Mononuclear cell (primary cell): ENCODE results near the gene HOXA3. TPM values are rescaled to one million over a fixed set of nuclear protein-coding genes. Genes with fewer than 3 reads are reported as not detected.

Source experiments
- H3K27me3 ChIP-seq: 2 replicates; pipeline ENCODE4 v1.6.0; 2011; ENCODE audit warnings: low read length, control low read depth; ENCODE audit not compliant: insufficient read depth
- H3K4me1 ChIP-seq: 2 replicates; pipeline ENCODE4 v1.5.1; 2011; ENCODE audit warnings: mild to moderate bottlenecking, low read length, control low read depth; ENCODE audit not compliant: insufficient read depth
- H3K4me3 ChIP-seq: 2 replicates; pipeline ENCODE4 v1.5.1; 2011; ENCODE audit warnings: mild to moderate bottlenecking, low read length, moderate library complexity
- H3K9me3 ChIP-seq: 2 replicates; pipeline ENCODE4 v1.5.1; 2011; ENCODE audit warnings: low read depth, mild to moderate bottlenecking, control low read depth, low read length
- total RNA-seq: library from RNA; depleted of rRNA; stranded (reverse); fragments of >200 nt; gene quantifications from one replicate; pipeline ENCODE4 v1.2.3, GENCODE V29; 2012

HOXA3 gene
- total RNA-seq, 1 donor = under 0.01 TPM

DNA sequence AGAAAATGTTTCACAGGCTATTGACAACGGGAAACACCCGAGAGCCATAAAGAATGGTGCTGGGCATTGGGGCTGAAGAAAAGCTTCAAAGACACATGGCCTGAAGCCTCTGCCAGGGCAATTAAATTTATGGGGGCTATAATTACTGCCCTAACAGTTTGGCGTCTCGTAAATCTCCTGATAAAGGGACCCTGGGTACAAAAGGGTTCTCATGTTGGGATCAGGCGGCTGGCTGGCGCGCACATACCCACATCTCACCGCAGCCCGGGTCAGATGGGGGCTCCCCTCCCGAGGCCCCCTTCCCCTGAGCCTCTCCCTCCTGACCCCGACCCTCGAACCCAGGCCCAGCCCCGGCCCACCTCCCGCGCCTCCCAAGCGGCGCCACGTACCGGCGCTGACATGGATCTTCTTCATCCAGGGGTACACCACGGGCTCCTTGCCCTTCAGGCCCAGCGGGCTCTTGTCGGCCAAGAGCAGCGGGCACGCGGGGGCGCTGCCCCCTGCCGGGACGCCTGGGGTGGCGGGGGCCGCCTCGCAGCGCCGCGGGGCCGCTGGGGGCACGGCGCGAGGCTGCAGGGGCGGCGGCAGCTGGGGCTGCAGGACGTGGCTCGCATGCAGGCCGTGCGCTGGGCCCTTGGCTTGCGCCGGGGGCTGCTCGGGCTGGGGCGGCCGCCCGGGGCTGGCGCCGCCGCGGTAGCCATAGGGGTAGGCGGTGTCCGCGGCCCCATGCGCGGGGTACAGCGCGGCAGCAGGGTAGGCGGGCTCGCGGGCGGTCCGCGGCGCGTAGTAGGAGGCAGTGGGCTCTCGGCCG lies 22.4 kb downstream of the HOXA3 start:
- peaks cover 11% of the 10 kb centered on the region for H3K27me3 ChIP-seq
- peaks cover 10% of the 10 kb centered on the region for H3K4me1 ChIP-seq
- peak overlapping the region; percentile 31 for H3K4me3 ChIP-seq
- no peaks in the 10 kb centered on the region for H3K9me3 ChIP-seq

DNA sequence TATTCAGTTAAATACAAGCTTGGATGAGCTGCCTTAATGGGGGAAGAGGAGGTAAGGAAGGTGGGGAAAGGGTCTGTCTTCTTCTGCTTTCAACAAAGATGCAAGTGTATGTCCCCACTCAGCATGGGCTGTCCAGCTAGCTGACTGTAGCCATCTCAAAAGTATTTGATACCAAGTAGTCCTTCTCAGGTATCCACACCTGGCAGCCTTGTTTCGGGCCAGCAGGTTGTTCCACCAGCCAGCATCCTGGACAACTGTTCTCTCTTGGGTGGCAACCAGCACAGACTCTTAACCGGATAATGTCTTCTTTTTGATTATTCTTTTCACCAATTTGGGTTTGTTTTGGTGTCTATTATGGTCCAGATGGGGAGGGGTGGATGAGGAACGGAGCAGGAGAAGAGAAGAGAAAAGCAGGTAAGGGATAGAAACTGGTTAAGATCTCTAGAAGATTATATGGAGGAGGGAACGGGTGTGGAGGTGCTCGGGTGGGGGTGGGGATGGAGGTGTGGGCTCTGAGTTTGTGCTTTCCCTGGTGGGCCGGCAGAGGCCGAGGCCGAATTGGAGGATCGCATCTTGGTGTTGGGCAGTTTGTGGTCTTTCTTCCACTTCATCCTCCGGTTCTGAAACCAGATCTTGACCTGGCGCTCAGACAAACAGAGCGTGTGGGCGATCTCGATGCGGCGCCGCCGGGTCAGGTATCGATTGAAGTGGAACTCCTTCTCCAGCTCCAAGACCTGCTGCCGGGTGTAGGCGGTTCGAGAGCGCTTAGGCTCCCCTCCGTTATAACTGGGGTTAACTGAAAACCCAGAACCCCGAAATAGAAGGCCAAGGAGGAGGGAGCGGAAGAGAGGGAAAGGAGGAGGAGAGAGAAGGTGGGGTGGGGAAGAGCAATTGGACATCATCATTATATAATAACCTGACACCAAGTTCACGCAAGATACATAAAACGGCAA lies 23.3 kb downstream of the HOXA3 start:
- H3K4me3 ChIP-seq = no peak overlapping the region
- H3K27me3 ChIP-seq = peaks cover 11% of the 10 kb centered on the region
- no peaks in the 10 kb centered on the region for H3K9me3 ChIP-seq
- peaks cover 5% of the 10 kb centered on the region for H3K4me1 ChIP-seq

DNA sequence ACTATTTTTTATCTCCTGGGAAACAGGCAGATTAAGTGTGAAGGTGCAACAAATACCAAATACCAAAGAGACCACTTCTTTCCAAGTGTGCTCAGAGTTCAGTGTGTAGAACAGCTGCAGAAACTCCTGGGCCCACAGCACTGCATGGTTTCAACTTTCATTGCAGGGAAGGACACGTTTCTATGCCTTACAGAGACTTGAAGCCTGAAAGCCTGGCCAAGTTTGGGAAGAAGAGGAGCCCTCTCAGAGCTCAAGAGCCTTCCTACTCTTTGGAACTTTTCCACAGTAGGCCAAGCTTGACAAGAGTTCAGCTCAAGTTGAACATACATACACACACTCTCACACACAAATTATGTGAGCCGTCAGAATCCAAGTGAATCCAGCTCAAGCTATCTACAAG lies 24.3 kb downstream of the HOXA3 start:
- H3K4me1 ChIP-seq = peaks cover 5% of the 10 kb centered on the region
- no peaks in the 10 kb centered on the region for H3K9me3 ChIP-seq
- H3K4me3 ChIP-seq = no peak overlapping the region
- peaks cover 7% of the 10 kb centered on the region for H3K27me3 ChIP-seq

DNA sequence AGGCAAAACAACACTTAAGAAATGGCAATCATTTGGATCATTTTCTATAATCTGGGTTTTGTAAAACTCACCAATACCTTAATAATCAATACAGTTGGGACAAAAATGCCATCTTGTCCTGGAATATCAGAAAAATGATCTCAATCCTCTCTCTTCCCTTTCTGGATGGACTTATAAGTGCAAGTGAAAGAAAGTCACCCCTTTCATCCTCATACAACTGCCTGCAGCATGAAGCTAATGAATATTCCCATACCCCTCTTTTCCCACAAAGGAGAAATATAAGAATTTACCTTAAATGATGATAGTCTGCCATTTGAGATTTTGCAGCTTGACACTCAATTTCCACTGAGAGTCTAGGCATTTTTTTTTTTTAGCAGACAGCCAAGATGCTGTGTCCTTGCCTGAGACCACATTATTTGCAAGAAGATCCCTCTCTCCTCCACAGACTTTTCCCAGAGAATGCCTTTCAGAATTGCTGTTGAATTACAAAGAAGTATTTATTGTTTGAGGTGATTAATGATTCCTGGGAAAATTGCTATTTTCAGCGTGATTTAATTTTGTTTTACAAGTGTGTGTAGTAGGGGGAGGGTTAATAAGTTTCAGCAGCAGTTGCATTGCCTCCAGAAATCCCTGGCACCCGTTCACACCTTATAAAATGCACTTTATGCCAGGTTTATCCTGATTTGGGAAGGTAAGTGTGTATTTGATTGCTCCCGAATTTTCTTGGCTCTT lies 25.6 kb downstream of the HOXA3 start:
- peaks cover 5% of the 10 kb centered on the region for H3K4me1 ChIP-seq
- H3K9me3 ChIP-seq = no peaks in the 10 kb centered on the region
- no peak overlapping the region for H3K4me3 ChIP-seq
- H3K27me3 ChIP-seq = peaks cover 7% of the 10 kb centered on the region

DNA sequence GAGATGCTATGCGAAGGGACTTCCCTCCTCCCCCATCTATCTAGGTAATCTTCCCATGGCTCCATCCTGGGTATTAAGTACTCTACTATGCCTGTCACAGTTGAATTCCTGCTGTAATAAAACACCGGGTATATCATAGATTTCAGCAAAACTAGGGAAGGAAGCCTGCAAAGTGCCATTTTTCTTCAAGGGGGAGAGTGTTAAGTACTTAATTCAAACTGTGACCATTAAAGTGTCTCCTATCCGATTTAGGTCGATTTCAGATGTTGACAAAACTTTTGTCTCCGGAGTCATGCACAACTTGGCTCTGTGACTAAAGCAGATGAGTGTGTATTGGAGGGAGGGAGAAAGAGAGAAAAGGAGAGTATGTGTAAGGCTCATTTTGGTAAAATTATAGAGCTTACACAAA lies 26.4 kb downstream of the HOXA3 start:
- Histone ChIP-seq H3K9me3 (no peaks in the 10 kb centered on the region), H3K4me1 (peaks cover under 1% of the 10 kb centered on the region)

DNA sequence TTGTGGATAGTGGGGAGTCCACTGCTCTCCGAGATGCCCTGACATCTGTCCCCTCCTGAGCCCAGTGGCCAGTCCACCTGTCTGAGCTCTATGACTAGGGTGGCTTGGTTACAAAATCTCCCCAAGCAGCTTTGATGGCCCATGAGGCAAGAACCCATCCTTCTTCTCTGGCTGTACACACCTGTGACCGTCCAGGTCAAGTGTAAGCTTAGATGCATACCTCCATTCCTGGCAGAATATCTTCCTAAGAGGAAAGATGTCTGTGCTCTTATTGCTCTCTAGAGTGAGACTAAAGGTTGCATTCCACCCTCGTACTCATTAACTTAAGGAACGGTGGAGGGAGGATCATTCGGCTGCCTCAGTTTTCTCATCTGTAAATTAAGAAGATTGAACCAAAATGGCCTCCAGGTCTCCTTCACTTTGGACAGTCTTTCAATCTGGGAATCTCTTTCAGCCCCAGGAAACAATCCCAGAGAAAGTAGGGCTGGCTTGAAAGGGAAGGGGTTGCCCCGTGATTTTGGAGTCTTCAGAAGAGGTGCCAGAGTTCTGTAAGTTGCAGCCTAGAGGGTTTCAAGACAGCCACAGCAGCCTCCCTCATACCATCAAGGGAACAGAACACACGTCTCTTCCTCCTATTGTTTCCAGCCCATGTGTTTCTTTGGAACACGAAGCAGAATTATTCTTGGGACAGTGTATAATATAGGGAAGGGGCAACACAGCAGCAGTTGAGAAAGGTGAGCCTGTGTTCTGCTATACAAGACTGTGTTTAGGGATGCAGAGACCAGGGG lies 27.3 kb downstream of the HOXA3 start:
- H3K4me3 ChIP-seq = no peak overlapping the region
- H3K4me1 ChIP-seq = no peaks in the 10 kb centered on the region
- no peaks in the 10 kb centered on the region for H3K9me3 ChIP-seq

More for the DNA sequence above, 26.4 kb downstream of the HOXA3 start:
- peaks cover 7% of the 10 kb centered on the region for H3K27me3 ChIP-seq
- no peak overlapping the region for H3K4me3 ChIP-seq

DNA sequence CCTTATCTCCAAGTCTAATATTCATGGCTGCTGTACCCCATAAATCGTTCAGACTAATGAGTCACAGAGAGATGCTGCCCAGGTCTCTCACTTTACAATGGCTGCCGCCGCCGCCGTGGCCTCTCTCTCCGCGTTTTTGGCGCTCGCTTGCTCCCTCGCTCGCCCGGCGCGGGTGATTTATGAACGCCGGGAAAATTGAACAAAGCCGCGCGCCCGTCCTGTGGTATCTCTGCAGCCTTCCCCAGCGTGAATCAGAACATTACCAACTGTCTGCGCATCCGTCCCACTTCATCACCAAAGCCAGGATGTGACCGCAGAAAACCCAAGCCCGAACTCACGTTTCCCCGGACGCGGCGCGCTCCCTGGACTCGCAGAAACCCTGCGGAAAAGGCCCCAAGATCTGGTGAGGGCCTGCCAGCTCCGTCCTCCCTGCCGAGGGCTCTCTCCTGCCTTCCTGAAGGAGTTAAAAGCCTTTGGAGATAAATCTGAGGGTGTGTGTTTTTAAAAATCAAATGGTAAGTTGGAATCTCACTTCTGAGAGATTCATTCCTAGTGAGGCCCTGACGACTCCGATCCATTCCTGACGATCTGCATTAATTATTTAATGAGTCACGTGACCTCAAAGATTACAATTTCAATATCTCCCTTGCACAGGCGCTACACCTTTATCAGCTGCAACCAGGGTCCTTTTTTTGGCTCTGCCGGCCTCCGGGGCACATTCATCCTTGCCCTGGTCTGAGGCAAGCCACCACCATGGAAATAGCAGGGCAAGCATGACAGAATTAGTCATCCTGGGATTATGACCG lies 28.1 kb downstream of the HOXA3 start:
- H3K4me1 ChIP-seq = no peaks in the 10 kb centered on the region
- no peak overlapping the region for H3K4me3 ChIP-seq
- peaks cover 7% of the 10 kb centered on the region for H3K27me3 ChIP-seq
- H3K9me3 ChIP-seq = no peaks in the 10 kb centered on the region

More for the DNA sequence above, 27.3 kb downstream of the HOXA3 start:
- peaks cover 7% of the 10 kb centered on the region for H3K27me3 ChIP-seq

DNA sequence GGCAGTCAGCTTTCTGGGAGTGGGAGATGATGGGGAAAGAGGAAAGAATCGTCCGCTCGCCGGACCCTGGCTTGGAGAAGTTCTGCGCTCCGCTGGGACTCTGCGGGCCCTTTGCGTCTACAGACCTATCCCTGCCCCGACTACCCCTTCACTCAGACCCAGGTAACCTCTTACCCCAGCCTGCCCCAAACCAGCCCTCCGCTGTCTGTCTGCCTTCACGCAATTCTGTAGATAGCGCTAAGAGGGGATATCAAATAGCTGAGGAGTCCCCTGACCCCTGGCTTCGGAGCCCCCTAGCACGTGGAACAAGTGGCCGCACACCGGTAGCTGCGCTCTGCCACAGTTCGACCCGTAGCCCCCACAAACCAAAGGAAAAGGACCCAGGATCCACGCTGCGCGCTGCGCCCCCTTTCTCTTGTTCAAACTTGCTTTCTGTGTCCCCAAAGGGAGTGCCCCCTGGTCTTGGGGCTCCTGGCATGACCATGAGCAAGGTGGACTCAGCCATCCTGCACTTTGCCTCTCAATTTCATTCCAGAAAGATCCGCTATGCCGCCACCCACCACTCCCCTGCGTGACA lies 28.8 kb downstream of the HOXA3 start:
- no peaks in the 10 kb centered on the region for H3K4me1 ChIP-seq
- H3K27me3 ChIP-seq = peaks cover 7% of the 10 kb centered on the region
- no peaks in the 10 kb centered on the region for H3K9me3 ChIP-seq
- no peak overlapping the region for H3K4me3 ChIP-seq

DNA sequence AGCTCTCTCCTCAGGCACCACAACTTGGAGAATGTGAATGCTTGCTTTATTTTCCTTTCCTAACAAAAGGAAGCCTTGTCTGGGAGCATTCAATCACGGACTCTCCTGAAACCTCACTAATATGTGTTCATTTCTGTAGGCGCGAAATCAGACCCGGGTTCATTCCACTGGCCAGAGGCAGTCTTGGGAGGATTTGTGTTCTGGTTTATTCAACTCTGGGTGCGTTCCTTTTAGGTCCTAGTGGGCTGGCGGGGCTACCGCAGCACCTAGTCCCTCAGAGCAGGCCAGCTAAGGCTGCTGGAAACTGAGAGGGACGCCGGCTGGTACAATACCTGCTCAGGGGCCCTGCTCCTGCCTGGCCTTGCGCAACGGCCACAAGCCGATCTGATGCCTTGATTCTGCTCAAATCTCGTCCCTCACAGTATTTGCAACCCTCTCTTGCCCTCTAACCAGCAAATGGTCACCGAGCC lies 29.3 kb downstream of the HOXA3 start:
- no peaks in the 10 kb centered on the region for H3K4me1 ChIP-seq
- peaks cover 7% of the 10 kb centered on the region for H3K27me3 ChIP-seq
- no peaks in the 10 kb centered on the region for H3K9me3 ChIP-seq
- H3K4me3 ChIP-seq = no peak overlapping the region

DNA sequence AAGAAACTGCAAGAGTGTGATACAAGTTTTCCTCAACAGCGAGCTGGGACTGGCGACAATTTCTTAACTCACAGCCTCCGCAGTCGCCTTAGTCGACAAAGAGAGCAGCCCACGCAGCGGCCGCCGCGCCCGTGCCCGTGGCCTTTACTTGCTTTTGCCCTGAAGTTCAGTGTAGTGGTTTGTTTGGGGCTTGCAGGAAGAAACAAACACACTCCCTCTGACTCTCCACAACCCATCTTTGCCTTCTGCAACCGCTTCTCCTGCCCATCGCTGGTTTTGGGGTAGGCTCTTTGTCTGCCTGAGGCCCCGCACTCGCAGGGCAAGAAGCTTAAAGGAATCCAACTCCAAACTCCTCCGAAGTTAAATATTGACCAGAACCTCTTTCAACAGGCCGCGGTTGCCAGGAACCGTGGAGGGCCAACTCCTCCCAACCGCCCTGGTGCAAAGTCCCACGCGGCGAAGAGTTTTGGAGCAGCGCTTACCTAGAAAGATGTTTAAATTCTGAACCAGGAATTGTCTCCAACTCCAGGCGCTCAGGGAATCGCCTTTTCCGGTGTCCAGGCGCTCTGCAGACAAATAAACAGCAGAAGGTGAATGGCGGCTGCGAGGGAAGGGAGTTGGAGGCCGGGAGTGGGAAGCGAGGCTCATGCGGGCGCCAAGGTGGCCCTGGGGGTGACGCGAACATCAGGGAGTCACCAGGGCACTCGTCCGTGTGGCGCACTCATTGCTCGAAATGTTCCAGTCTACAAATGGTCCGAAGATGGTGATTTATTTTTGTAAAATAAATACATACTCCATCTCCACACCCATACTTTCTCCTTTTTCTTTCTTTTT lies 30.1 kb downstream of the HOXA3 start:
- peaks cover 3% of the 10 kb centered on the region for H3K27me3 ChIP-seq
- H3K9me3 ChIP-seq = no peaks in the 10 kb centered on the region
- H3K4me3 ChIP-seq = no peak overlapping the region
- no peaks in the 10 kb centered on the region for H3K4me1 ChIP-seq

DNA sequence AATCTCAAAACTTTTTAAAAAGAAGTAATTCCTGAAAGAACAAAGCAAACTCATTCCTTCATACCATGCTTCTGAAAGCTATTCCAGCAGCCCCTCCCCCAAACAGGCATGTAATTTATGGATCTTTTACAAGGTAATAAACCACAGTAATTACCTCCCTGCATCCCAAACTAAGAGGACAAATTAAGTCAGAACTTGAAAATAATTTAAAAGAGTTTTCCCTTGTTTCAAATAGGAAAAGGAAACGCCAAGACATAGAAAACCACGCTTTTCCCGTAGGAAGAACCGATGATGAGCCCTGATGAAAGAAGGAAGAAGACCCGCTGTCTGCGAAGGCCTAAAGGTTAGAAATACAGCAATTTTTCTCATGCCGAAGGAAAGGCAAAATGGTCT lies 30.7 kb downstream of the HOXA3 start:
- Histone ChIP-seq H3K27me3 (peaks cover 2% of the 10 kb centered on the region), H3K9me3 (no peaks in the 10 kb centered on the region), H3K4me1 (no peaks in the 10 kb centered on the region), H3K4me3 (no peak overlapping the region)

DNA sequence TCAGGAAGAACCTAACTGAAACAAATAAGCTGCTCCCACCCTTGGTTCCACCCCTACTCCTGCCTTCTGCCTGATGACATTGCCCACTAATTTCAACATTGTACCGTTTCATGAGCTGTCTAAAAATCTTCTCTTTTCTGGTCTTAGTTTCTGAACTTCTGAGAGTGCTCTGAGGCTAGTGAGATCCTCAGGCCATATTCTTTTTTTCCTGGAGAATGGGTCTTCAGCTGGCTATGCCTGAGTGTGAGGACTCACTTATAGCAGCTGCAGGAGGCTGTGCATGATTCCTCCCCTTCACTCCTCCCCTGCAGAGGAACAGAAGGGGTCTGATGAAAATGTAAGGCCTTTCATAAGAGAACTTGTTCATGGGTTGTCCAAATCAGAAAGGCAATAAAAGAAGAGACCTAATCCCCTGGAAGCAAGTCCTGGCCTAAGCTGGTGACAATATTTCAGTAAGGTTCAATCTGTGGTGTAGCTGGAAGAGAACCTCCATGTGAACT lies 32.9 kb downstream of the HOXA3 start:
- H3K9me3 ChIP-seq = no peaks in the 10 kb centered on the region
- no peaks in the 10 kb centered on the region for H3K27me3 ChIP-seq
- H3K4me1 ChIP-seq = no peaks in the 10 kb centered on the region
- no peak overlapping the region for H3K4me3 ChIP-seq
